HEK293T (cell line): ENCODE results near the gene ATG101.

ENCODE experiments used
- ARNT ChIP-seq: fragments of 450-650 bp; IDR thresholded peaks from 2 replicates; pipeline ENCODE4 v1.6.1; 2017; ENCODE audit warnings: mild to moderate bottlenecking
- BHLHE40 ChIP-seq: fragments of 450-650 bp; IDR thresholded peaks from 2 replicates; pipeline ENCODE4 v1.6.1; 2016; ENCODE audit warnings: mild to moderate bottlenecking, moderate library complexity, borderline replicate concordance
- CTBP1 ChIP-seq: fragments of 450-650 bp; IDR thresholded peaks from 2 replicates; pipeline ENCODE4 v1.6.1; 2016; ENCODE audit warnings: borderline replicate concordance
- ELF4 ChIP-seq: fragments of 450-650 bp; IDR thresholded peaks from 2 replicates; pipeline ENCODE4 v1.6.1; 2017; ENCODE audit warnings: antibody characterized with exemption
- FOXA1 ChIP-seq: fragments of 450-650 bp; IDR thresholded peaks from 2 replicates; pipeline ENCODE4 v1.6.1; 2016; ENCODE audit warnings: mild to moderate bottlenecking
- HDGF ChIP-seq: fragments of 450-650 bp; IDR thresholded peaks from 2 replicates; pipeline ENCODE4 v1.6.1; 2017; ENCODE audit warnings: antibody characterized with exemption, borderline replicate concordance
- L3MBTL2 ChIP-seq: fragments of 450-650 bp; conservative IDR thresholded peaks from 2 replicates; pipeline ENCODE4 v1.6.1; 2016; ENCODE audit warnings: mild to moderate bottlenecking
- SP1 ChIP-seq: fragments of 450-650 bp; IDR thresholded peaks from 2 replicates; pipeline ENCODE4 v1.6.1; 2017

GRCh38 chr12:52052468-52053186 lies 17.2 kb upstream of the ATG101 start:
- TF ChIP-seq SP1 = no peak
- TF ChIP-seq L3MBTL2 = no peak
- TF ChIP-seq BHLHE40 = no peak
- TF ChIP-seq ARNT = no peak
- no peak for TF ChIP-seq ELF4
- no peak for TF ChIP-seq HDGF
- no peak for TF ChIP-seq FOXA1
- no peak for TF ChIP-seq CTBP1
